Activated CD8-positive, alpha-beta memory T cell treated with anti-CD3 and anti-CD28 coated beads, Interleukin-2, amount 10 ng/mL, durations not matched to agents 7 days and 5 days (primary cell): Measurements from ENCODE around the gene ZNF500. TPM values are rescaled to one million over a fixed set of nuclear protein-coding genes. Genes with fewer than 3 reads are reported as not detected.
A peak's percentile ranks its signal among the peaks of the same experiment; 100 is the strongest.
"Not testable (repeated sequence)": the region's sequence is repeated elsewhere in the genome, so short reads cannot be mapped to it uniquely, and the experiment has no call there.

ENCODE experiments used
- ATAC-seq: fragments of 150-1000 bp; cut with Tn5 transposase; one replicate; pipeline ENCODE4 v1.10.0; 2021; ENCODE audit warnings: moderate library complexity
- CTCF ChIA-PET: fragments of 350-600 bp; sonication (Branson Sonifier 250); formaldehyde crosslinking; loops from one replicate; lab custom pipeline; 2021; ENCODE audit warnings: antibody characterized with exemption; lab: Charles Lee
- DNase-seq: peaks from one replicate; pipeline ENCODE4 v3.0.0-alpha.2; 2020
- H3K27ac Mint-ChIP-seq: one replicate; pipeline ENCODE4 v1.8.0; 2021; ENCODE audit warnings: mild to moderate bottlenecking, mixed read lengths
- H3K27me3 Mint-ChIP-seq: one replicate; pipeline ENCODE4 v1.8.0; 2021; ENCODE audit warnings: mixed read lengths
- H3K36me3 Mint-ChIP-seq: one replicate; pipeline ENCODE4 v1.8.0; 2021; ENCODE audit warnings: mild to moderate bottlenecking, mixed read lengths
- H3K4me1 Mint-ChIP-seq: one replicate; pipeline ENCODE4 v1.8.0; 2021; ENCODE audit warnings: mixed read lengths
- H3K4me3 Mint-ChIP-seq: one replicate; pipeline ENCODE4 v1.8.0; 2021; ENCODE audit warnings: mild to moderate bottlenecking, moderate library complexity, mixed read lengths
- H3K9me3 Mint-ChIP-seq: one replicate; pipeline ENCODE4 v1.8.0; 2022; ENCODE audit warnings: low read depth, mixed read lengths
- total RNA-seq, 2 experiments: library from RNA; stranded (reverse); gene quantifications; one replicate each; pipeline ENCODE4 v1.2.3, GENCODE V29; 2021

Gene ZNF500
- total RNA-seq, 2 experiments from 2014 or later, result 10.4 to 12.2 TPM

GRCh38 chr16:4738370-4738769 lies 28.6 kb downstream of the ZNF500 start:
- DNase-seq, H3K27ac Mint-ChIP-seq, H3K27me3 Mint-ChIP-seq, H3K36me3 Mint-ChIP-seq, ATAC-seq, H3K4me3 Mint-ChIP-seq, H3K9me3 Mint-ChIP-seq, CTCF ChIA-PET: not testable (repeated sequence)
- peaks cover 13% of the 10 kb centered on the region for H3K4me1 Mint-ChIP-seq

GRCh38 chr16:4737545-4737944 lies 29.4 kb downstream of the ZNF500 start:
- CTCF ChIA-PET, result no interaction called here
- Mint-ChIP-seq H3K4me3 (no peak overlapping the region), H3K4me1 (peaks cover 15% of the 10 kb centered on the region), H3K27me3 (no peaks in the 10 kb centered on the region), H3K9me3 (no peaks in the 10 kb centered on the region), H3K36me3 (no peaks in the 10 kb centered on the region), H3K27ac (no peak overlapping the region)
- ATAC-seq (no peak), DNase-seq (no peak)

- Mint-ChIP-seq H3K4me3 (no peak overlapping the region), H3K27me3 (no peaks in the 10 kb centered on the region), H3K9me3 (no peaks in the 10 kb centered on the region), H3K27ac (no peak overlapping the region), H3K36me3 (no peaks in the 10 kb centered on the region), H3K4me1 (peaks cover 22% of the 10 kb centered on the region)
- CTCF ChIA-PET, result no interaction called here
- DNase-seq (no peak), ATAC-seq (no peak)
These were observed 30.4 kb downstream of the ZNF500 start for GRCh38 chr16:4736546-4736945.

- Mint-ChIP-seq H3K4me1 (peaks cover 22% of the 10 kb centered on the region), H3K27ac (peak overlapping the region; percentile 86), H3K27me3 (no peaks in the 10 kb centered on the region), H3K36me3 (peaks cover 3% of the 10 kb centered on the region), H3K4me3 (peak overlapping the region; percentile 85), H3K9me3 (no peaks in the 10 kb centered on the region)
- DNase-seq (peak; percentile 97), ATAC-seq (peak; percentile 81)
- CTCF ChIA-PET, result interaction anchor here (0.9 to 2.7 kb wide), 14 partner anchors 13 to 463 kb away, joined by 3 to 10 read pairs (median 3); partner anchors contain the start of genes MGRN1 and UBALD1
These were observed 32.0 kb downstream of the ZNF500 start for GRCh38 chr16:4734730-4735535.

- DNase-seq, result peak; percentile 88
- H3K4me3 Mint-ChIP-seq, result peak within 1 kb of the TSS; percentile 85
- no peaks in the 10 kb centered on the region for H3K27me3 Mint-ChIP-seq
- ATAC-seq, result peak; percentile 85
- peak within 1 kb of the TSS; percentile 86 for H3K27ac Mint-ChIP-seq
- H3K36me3 Mint-ChIP-seq, result peaks cover 3% of the 10 kb centered on the region
- H3K4me1 Mint-ChIP-seq, result peaks cover 22% of the 10 kb centered on the region
- CTCF ChIA-PET, result interaction anchor here (0.9 to 2.7 kb wide), 14 partner anchors 14 to 463 kb away, joined by 3 to 10 read pairs (median 3); partner anchors contain the start of genes MGRN1 and UBALD1
- no peaks in the 10 kb centered on the region for H3K9me3 Mint-ChIP-seq
These were observed 32.8 kb downstream of the ZNF500 start, which contains the start of the genes ANKS3 and DNAAF8 for GRCh38 chr16:4734063-4734729. ANKS3 (minus strand) TSS chr16:4734271; CDS start chr16:4730149, 4,122 bp downstream. DNAAF8 (plus strand) TSS chr16:4734537; CDS start chr16:4736515, 1,978 bp downstream.

DNA sequence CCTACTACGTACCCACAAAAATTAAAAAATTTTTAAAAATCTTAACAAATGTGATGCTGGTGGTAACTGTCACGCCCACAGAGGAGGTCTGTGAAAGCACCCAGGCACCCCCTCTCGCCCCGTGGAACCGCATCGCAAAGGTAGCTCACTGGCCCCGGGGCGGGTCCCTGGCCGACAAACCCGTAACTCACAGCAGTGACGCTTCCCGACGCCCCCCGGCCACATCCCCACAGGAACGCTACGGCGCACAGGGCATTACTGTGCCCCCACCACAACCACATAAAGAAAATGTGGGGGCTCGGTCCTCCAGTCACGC lies 33.3 kb downstream of the ZNF500 start:
- CTCF ChIA-PET, result interaction anchor here (1.0 to 2.7 kb wide), 9 partner anchors 14 to 162 kb away, joined by 3 to 10 read pairs (median 5); partner anchors contain the start of genes MGRN1 and UBALD1

DNA sequence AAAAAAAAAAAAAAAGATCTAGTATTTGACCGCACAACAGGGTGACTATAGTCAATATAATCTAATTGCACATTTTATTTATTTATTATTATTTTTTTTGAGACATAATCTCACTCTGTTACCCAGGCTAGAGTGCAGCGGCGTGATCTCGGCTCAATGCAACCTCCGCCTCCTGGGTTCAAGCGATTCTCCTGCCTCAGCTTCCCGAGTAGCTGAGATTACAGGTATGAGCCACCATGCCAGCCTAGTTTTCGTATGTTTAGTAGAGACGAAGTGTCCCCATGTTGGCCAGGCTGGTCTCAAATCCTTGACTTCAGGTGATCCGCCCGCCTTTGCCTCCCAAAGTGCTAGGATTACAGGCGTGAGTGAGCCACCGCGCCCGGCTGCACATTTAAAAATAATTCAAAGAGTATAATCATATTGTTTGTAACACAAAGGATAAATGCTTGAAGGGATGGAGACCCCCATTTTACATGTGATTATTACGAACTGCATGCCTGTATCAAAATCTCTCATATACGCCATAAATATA lies 33.7 kb downstream of the ZNF500 start:
- ATAC-seq (no peak), DNase-seq (no peak)
- no peaks in the 10 kb centered on the region for H3K27me3 Mint-ChIP-seq
- CTCF ChIA-PET, result interaction anchor here (1.6 to 2.7 kb wide), 3 partner anchors 15 to 109 kb away, joined by 3 to 10 read pairs (median 8); partner anchors contain the start of gene MGRN1
- H3K27ac Mint-ChIP-seq, result peak overlapping the region; percentile 70
- H3K4me3 Mint-ChIP-seq, result peak overlapping the region; percentile 85
- no peaks in the 10 kb centered on the region for H3K9me3 Mint-ChIP-seq
- H3K36me3 Mint-ChIP-seq, result peaks cover 5% of the 10 kb centered on the region
- peaks cover 22% of the 10 kb centered on the region for H3K4me1 Mint-ChIP-seq

More for the DNA sequence above, 33.3 kb downstream of the ZNF500 start:
- Mint-ChIP-seq H3K4me1 (peaks cover 22% of the 10 kb centered on the region), H3K9me3 (no peaks in the 10 kb centered on the region), H3K27ac (peak overlapping the region; percentile 70), H3K27me3 (no peaks in the 10 kb centered on the region), H3K36me3 (peaks cover 5% of the 10 kb centered on the region), H3K4me3 (peak overlapping the region; percentile 85)
- peak; percentile 52 for DNase-seq
- peak; percentile 2 for ATAC-seq

GRCh38 chr16:4729876-4730275 lies 37.1 kb downstream of the ZNF500 start:
- CTCF ChIA-PET, result no interaction called here
- ATAC-seq (no peak), DNase-seq (no peak)
- H3K9me3 Mint-ChIP-seq, result no peaks in the 10 kb centered on the region
- H3K36me3 Mint-ChIP-seq, result peaks cover 5% of the 10 kb centered on the region
- no peaks in the 10 kb centered on the region for H3K27me3 Mint-ChIP-seq
- H3K27ac Mint-ChIP-seq, result no peak overlapping the region
- H3K4me3 Mint-ChIP-seq, result no peak overlapping the region
- H3K4me1 Mint-ChIP-seq, result peaks cover 16% of the 10 kb centered on the region

DNA sequence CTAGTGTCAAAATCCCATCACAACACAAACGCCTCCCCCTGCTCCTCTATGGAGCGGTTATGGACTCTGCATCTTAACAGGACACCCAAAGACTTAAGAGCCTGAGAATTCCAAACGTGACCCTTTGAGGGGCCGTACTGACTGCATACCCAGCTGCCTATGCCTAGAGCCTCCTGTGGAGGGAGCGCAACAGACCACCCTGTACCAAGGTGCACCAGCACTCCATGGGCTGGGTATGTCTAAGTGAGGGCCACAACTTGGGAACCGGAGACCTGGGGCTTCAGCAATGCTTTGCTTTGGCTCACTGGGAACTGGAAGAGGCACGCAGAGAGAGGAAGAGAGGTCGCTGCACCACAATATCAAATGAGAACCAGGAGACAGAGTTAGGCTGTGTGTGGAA lies 38.3 kb downstream of the ZNF500 start:
- peaks cover 5% of the 10 kb centered on the region for H3K36me3 Mint-ChIP-seq
- CTCF ChIA-PET, result no interaction called here
- H3K27me3 Mint-ChIP-seq, result no peaks in the 10 kb centered on the region
- DNase-seq (no peak), ATAC-seq (no peak)
- H3K9me3 Mint-ChIP-seq, result no peaks in the 10 kb centered on the region
- H3K27ac Mint-ChIP-seq, result no peak overlapping the region
- no peak overlapping the region for H3K4me3 Mint-ChIP-seq
- H3K4me1 Mint-ChIP-seq, result peaks cover 15% of the 10 kb centered on the region

DNA sequence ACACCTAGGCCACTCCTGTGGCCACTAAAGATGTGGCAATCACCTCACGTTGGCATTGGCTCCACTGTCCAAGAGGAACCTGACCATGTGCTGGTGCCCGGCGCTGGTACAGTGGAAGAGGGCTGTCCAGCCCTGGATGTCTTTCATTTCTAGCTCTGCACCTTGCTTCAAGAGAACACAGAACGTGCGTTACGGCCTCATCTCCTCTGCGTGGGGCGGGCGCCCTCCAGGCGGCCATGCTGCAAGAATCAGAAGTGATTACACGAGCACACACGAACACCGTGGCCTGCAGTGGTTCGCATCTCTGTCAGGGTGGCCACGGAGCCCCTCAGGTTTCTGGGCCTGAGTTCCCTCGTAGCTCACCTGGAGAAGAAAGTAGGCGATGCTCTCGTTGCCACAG lies 40.3 kb downstream of the ZNF500 start:
- no peaks in the 10 kb centered on the region for H3K27me3 Mint-ChIP-seq
- H3K4me1 Mint-ChIP-seq, result peaks cover under 1% of the 10 kb centered on the region
- H3K27ac Mint-ChIP-seq, result no peak overlapping the region
- ATAC-seq (no peak), DNase-seq (no peak)
- CTCF ChIA-PET, result no interaction called here
- peaks cover 5% of the 10 kb centered on the region for H3K36me3 Mint-ChIP-seq
- no peak overlapping the region for H3K4me3 Mint-ChIP-seq
- H3K9me3 Mint-ChIP-seq, result no peaks in the 10 kb centered on the region

DNA sequence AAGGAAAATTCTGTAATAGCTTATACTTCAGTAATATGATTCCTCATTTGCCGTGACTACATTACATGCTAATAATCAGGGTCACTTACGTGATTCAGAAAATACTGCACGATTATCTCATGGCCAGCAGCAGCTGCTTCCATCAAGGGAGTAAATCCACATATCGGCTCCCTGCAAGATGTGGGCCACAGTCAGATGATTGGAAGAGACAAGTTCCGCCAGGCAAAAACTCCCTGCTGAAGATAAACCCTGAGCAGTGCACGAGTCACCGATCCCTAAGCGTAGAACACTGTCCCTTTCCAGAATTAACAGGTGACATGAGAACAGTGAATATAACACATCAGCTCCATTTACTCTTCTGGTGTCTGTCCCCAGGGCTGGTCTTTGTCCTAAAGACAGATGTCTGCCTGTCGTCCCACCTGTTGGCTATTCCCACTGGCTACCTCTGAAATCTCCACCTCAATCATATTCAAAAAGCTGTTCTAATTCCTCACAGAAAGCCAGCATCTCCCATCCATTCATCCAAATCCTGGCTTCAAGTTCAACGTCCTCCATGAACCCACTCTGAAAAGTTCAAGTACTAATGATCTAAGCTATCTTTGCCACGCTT lies 42.2 kb downstream of the ZNF500 start:
- DNase-seq (no peak), ATAC-seq (no peak)
- H3K9me3 Mint-ChIP-seq, result no peaks in the 10 kb centered on the region
- H3K27me3 Mint-ChIP-seq, result no peaks in the 10 kb centered on the region
- H3K36me3 Mint-ChIP-seq, result peaks cover 2% of the 10 kb centered on the region
- no peak overlapping the region for H3K4me3 Mint-ChIP-seq
- no peak overlapping the region for H3K27ac Mint-ChIP-seq
- no peaks in the 10 kb centered on the region for H3K4me1 Mint-ChIP-seq
- CTCF ChIA-PET, result no interaction called here

- Mint-ChIP-seq H3K4me3 (no peak overlapping the region), H3K27ac (no peak overlapping the region), H3K36me3 (no peaks in the 10 kb centered on the region), H3K27me3 (no peaks in the 10 kb centered on the region), H3K4me1 (no peaks in the 10 kb centered on the region), H3K9me3 (no peaks in the 10 kb centered on the region)
- DNase-seq (no peak), ATAC-seq (no peak)
- CTCF ChIA-PET, result no interaction called here
These were observed 43.7 kb downstream of the ZNF500 start for GRCh38 chr16:4723071-4723767.
